GM12801 (cell line): Measurements from ENCODE around the gene EML1.

ENCODE experiments used
- CTCF ChIP-seq: IDR thresholded peaks from one replicate; pipeline ENCODE4 v1.5.1; 2011; ENCODE audit warnings: control low read depth; ENCODE audit not compliant: insufficient read length; ENCODE audit errors: extremely low read depth

The EML1 gene

GRCh38 chr14:99945732-99946651, 152.8 kb downstream of the EML1 start:
- no peak for TF ChIP-seq CTCF

GRCh38 chr14:99946652-99947489, 153.7 kb downstream of the EML1 start:
- TF ChIP-seq CTCF: no peak

- no peak for TF ChIP-seq CTCF
Observed at GRCh38 chr14:99947695-99948094, 154.5 kb downstream of the EML1 start.

GRCh38 chr14:99950181-99950580, 157.0 kb downstream of the EML1 start:
- no peak for TF ChIP-seq CTCF

- no peak for TF ChIP-seq CTCF
Observed at GRCh38 chr14:99951085-99951484, 157.9 kb downstream of the EML1 start.

- no peak for TF ChIP-seq CTCF
Observed at GRCh38 chr14:99952039-99952438, 158.8 kb downstream of the EML1 start.

- TF ChIP-seq CTCF: no peak
Observed at GRCh38 chr14:99952453-99952852, 159.2 kb downstream of the EML1 start.
